Lower leg skin (tissue), 3 donors: ENCODE measurements around the gene SPACA5.

Experiments used
- POLR2A ChIP-seq, 2 donors: fragments of 450-650 bp; IDR thresholded peaks; one replicate each; pipeline ENCODE4 v1.6.1; 2016 to 2017; ENCODE audit warnings: antibody characterized with exemption in 2 of 2, mild to moderate bottlenecking in 1 of 2, moderate library complexity in 1 of 2
- TF ChIP-seq, protein P1 (sequence below), 3 donors: fragments of 450-650 bp; IDR thresholded peaks; one replicate each; pipeline ENCODE4 v1.5.1; 2016; ENCODE audit warnings: antibody characterized with exemption in 3 of 3, mild to moderate bottlenecking in 3 of 3, moderate library complexity in 2 of 3

DNA sequence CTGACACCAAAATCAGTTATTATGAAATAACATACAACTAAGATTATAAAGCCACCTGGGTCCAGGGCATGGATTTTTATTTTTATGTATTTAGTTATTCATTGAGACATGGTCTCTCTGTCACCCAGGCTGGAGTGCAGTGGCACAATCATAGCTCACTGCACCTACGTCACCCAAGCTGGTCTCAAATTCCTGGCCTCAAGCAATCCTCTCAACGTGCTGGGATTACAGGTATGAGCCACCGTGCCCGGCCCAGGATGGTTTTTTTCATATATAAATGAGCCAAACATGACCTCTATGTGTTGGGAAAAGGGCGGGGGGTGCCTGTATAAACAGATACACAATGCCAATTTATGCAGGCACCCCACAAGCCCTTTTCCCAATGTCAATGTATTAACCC is 40.1 kb downstream of the SPACA5 start:
- TF ChIP-seq, protein P1, sequence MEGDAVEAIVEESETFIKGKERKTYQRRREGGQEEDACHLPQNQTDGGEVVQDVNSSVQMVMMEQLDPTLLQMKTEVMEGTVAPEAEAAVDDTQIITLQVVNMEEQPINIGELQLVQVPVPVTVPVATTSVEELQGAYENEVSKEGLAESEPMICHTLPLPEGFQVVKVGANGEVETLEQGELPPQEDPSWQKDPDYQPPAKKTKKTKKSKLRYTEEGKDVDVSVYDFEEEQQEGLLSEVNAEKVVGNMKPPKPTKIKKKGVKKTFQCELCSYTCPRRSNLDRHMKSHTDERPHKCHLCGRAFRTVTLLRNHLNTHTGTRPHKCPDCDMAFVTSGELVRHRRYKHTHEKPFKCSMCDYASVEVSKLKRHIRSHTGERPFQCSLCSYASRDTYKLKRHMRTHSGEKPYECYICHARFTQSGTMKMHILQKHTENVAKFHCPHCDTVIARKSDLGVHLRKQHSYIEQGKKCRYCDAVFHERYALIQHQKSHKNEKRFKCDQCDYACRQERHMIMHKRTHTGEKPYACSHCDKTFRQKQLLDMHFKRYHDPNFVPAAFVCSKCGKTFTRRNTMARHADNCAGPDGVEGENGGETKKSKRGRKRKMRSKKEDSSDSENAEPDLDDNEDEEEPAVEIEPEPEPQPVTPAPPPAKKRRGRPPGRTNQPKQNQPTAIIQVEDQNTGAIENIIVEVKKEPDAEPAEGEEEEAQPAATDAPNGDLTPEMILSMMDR (IDR thresholded peaks at IDR 0.05): no peak
- no peak for TF ChIP-seq POLR2A (IDR thresholded peaks at IDR 0.05)
